SK-N-SH treated with all-trans-retinoic acid at 6 μM for 48 hours (cell line): Measurements from ENCODE around the gene SLC10A6.

ENCODE experiments used
- ATAC-seq: fragments of 200-7000 bp; cut with Tn5 transposase; 3 replicates; pipeline ENCODE4 v1.9.1; 2020; ENCODE audit warnings: mild to moderate bottlenecking, moderate library complexity
- BACH2 ChIP-seq: fragments of 250-450 bp; sonication (Bioruptor Pico); IDR thresholded peaks from 2 replicates; pipeline ENCODE4 v1.9.0; 2021; ENCODE audit warnings: mild to moderate bottlenecking, borderline replicate concordance
- CSRNP3 ChIP-seq: fragments of 250-450 bp; sonication (Bioruptor Pico); IDR thresholded peaks from 2 replicates; pipeline ENCODE4 v1.5.1; 2021; ENCODE audit warnings: mild to moderate bottlenecking, moderate library complexity
- PATZ1 ChIP-seq: fragments of 250-450 bp; sonication (Bioruptor Pico); IDR thresholded peaks from 2 replicates; pipeline ENCODE4 v1.8.0; 2020; ENCODE audit warnings: mild to moderate bottlenecking, moderate library complexity, borderline replicate concordance
- RARB ChIP-seq: fragments of 250-450 bp; sonication (Bioruptor Pico); IDR thresholded peaks from 2 replicates; pipeline ENCODE4 v1.8.0; 2021; ENCODE audit warnings: mild to moderate bottlenecking, moderate library complexity
- TOX ChIP-seq: fragments of 250-450 bp; sonication (Bioruptor Pico); IDR thresholded peaks from 2 replicates; pipeline ENCODE4 v1.8.0; 2021; ENCODE audit warnings: mild to moderate bottlenecking, moderate library complexity, borderline replicate concordance
- ZNF565 ChIP-seq: fragments of 450-650 bp; formaldehyde crosslinking; conservative IDR thresholded peaks from 2 replicates; pipeline ENCODE4 v1.5.0; 2020; ENCODE audit warnings: low read depth, mild to moderate bottlenecking, moderate library complexity
- ZNF8 ChIP-seq: fragments of 450-650 bp; formaldehyde crosslinking; IDR thresholded peaks from 2 replicates; pipeline ENCODE4 v1.5.0; 2020; ENCODE audit warnings: mild to moderate bottlenecking, moderate library complexity

Gene SLC10A6

GRCh38 chr4:86778175-86778574 lies 71.0 kb downstream of the SLC10A6 start:
- TF ChIP-seq CSRNP3 (CRISPR knock-in tag) (no peak), RARB (CRISPR knock-in tag) (no peak)
- TF ChIP-seq, all 23 proteins: peak for 0
- no peak for ATAC-seq

- TF ChIP-seq BACH2 (CRISPR knock-in tag) = no peak
- TF ChIP-seq RARB (CRISPR knock-in tag) = no peak
- TF ChIP-seq TOX (CRISPR knock-in tag) = no peak
- no peak for TF ChIP-seq PATZ1 (CRISPR knock-in tag)
- no peak for TF ChIP-seq ZNF8
- no peak for TF ChIP-seq ZNF565 (CRISPR knock-in tag)
- no peak for ATAC-seq
Observed at GRCh38 chr4:86775061-86775460, 74.1 kb downstream of the SLC10A6 start.
